ENCODE results near the gene PERM1.
A peak's percentile ranks its signal among the peaks of the same experiment; 100 is the strongest.

The PERM1 gene

GRCh38 chr1:1001057-1001783 lies 19.3 kb upstream of the PERM1 start:
- in situ Hi-C loops (cut with HindIII; ENCODE audit: low pct_ligation_motif_present, low sequenced_read_pairs), result no loop called here
- no peaks in the 10 kb centered on the region for H3K27me3 ChIP-seq (replicated peaks)

DNA sequence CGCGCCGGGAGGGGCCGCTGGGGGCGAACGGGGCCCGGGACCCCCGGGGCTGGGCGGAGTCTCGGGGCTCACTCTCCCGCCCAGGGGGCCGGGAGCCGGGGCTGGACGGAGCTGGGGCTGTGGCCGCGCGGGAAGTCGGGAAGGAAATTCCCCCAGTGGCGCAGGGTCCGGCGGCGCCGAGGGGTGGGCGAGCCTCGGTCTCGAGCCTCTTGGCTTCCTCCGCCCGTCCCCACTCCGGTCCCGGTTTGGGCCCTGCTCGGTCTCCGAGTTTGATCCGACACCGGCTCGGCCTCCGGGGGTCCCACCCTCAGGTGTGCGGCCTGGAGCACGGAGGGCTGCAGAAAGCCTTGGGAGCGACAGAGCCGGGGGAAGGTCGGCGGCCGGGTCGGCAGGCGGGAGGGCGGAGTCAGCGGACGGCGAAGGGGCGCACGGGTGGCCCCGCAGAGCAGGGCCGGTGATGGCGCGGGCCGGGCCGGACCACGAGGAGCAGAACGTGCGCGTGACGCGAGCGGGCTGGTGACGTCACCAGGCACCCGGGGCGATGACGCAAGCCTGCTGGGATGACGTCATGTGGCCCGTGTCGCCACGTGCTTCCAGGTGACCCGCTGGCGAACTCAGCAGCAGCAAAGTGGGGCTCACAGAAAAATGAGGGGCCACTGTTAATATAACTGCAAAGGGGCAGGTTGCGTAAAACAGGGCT lies 18.6 kb upstream of the PERM1 start:
- Histone ChIP-seq H3K27ac (peak overlapping the region; percentile 97), H3K36me3 (replicated peaks) (no peaks in the 10 kb centered on the region), H3K4me3 (ENCODE audit: low read depth, low read length) (peak overlapping the region; percentile 60), H3K27me3 (replicated peaks) (no peaks in the 10 kb centered on the region)
- in situ Hi-C loops (cut with HindIII; ENCODE audit: low pct_ligation_motif_present, low sequenced_read_pairs), result no loop called here
- TF ChIP-seq CTCF (IDR thresholded peaks at IDR 0.05; ENCODE audit: low read depth, low read length, missing control alignments), result no peak
- DNase-seq, result peak; percentile 82

More at GRCh38 chr1:1001057-1001783, 19.3 kb upstream of the PERM1 start:
- Histone ChIP-seq H3K27ac (peak overlapping the region; percentile 97), H3K36me3 (replicated peaks) (no peaks in the 10 kb centered on the region), H3K4me3 (ENCODE audit: low read depth, low read length) (peak overlapping the region; percentile 60)
- DNase-seq, result no peak
- TF ChIP-seq CTCF (IDR thresholded peaks at IDR 0.05; ENCODE audit: low read depth, low read length, missing control alignments), result no peak

DNA sequence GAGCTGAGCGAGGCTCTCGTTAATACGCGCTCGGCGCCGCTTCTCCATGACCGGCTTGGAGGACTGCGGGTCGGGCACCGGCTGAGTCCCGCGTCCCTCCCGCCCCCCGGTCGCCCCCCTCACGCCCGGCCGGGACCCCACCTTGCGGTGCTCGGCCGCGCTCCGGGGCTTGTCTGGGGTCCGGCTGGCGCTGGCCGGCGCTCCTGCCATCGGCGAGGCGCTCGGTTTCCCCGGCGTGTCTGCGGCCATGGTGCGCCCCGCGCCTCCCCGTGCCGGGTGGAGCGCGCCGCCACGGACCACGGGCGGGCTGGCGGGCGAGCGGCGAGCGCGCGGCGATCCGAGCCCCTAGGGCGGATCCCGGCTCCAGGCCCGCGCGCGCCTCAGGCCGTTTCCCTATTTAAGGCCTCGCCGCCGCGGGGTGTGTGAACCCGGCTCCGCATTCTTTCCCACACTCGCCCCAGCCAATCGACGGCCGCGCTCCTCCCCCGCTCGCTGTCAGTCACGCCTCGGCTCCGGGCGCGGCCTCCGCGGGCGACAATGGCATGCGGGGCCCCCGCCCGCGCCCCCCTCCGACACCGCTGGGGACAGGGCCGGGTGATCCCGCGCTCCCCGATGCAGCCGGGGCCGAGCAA lies 17.9 kb upstream of the PERM1 start, which contains the start of gene HES4:
HES4 (minus strand) TSS at position 373 of the 632 bp plus-strand sequence; CDS start at position 249, 124 bp downstream.
- Histone ChIP-seq H3K27me3 (replicated peaks) (no peaks in the 10 kb centered on the region), H3K36me3 (replicated peaks) (no peaks in the 10 kb centered on the region), H3K27ac (peak within 1 kb of the TSS; percentile 97), H3K4me3 (ENCODE audit: low read depth, low read length) (peak within 1 kb of the TSS; percentile 60)
- no peak for TF ChIP-seq CTCF (IDR thresholded peaks at IDR 0.05; ENCODE audit: low read depth, low read length, missing control alignments)
- in situ Hi-C loops (cut with HindIII; ENCODE audit: low pct_ligation_motif_present, low sequenced_read_pairs), result no loop called here
- DNase-seq, result peak; percentile 89

DNA sequence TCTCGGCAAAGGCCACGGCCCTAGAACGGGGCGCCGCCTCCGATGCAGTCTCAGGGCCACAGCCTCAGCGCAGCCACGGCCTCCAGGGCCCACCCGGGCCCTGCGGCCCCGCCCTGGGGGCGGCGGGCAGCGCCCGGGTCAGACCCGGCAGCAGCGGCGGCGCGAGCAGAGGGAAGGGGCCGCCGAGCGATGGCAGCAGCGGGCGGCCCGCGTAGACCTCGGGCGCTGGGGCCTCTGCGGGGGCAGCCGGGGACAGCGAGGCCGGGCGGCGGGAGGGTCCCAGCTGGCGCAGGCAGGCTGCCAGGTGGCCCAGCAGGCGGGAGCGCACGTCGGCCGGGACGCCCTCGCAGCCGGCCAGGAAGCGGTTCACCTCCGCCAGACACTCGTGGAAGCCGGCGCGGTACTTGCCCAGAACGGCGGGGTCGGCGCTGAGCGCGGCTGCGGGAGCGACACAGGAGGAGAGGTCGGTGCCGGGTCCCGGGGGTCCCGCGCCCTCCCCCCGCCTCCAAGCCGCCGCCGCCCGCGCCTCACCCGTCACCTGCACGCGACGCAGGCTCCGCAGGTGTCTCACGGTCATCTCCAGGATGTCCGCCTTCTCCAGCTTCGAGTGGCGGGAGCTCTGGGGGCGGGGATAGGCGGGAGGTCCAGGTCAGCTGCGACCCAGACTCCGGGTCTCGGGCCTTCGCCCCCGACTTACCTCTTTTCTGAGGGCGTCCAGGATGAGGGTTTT lies 17.3 kb upstream of the PERM1 start:
- in situ Hi-C loops (cut with HindIII; ENCODE audit: low pct_ligation_motif_present, low sequenced_read_pairs), result no loop called here
- H3K4me3 ChIP-seq (ENCODE audit: low read depth, low read length), result peak overlapping the region; percentile 57
- no peak for TF ChIP-seq CTCF (IDR thresholded peaks at IDR 0.05; ENCODE audit: low read depth, low read length, missing control alignments)
- H3K36me3 ChIP-seq (replicated peaks), result no peaks in the 10 kb centered on the region
- peak overlapping the region; percentile 97 for H3K27ac ChIP-seq
- no peaks in the 10 kb centered on the region for H3K27me3 ChIP-seq (replicated peaks)
- no peak for DNase-seq

DNA sequence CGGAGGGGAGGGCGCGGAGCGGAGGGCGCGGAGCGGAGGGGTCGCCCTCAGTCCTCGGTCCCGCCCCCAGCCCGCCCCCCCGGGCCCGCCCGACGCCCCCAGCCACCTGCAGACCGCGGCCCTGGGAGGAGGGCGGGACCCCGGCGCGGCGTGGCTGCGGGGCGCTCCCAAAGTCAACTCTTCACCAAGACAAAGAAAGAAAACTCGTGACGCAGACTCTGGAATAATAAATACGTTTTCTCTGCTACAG lies 16.8 kb upstream of the PERM1 start:
- H3K36me3 ChIP-seq (replicated peaks), result no peaks in the 10 kb centered on the region
- no peaks in the 10 kb centered on the region for H3K27me3 ChIP-seq (replicated peaks)
- peak overlapping the region; percentile 97 for H3K27ac ChIP-seq
- peak overlapping the region; percentile 57 for H3K4me3 ChIP-seq (ENCODE audit: low read depth, low read length)
- no peak for TF ChIP-seq CTCF (IDR thresholded peaks at IDR 0.05; ENCODE audit: low read depth, low read length, missing control alignments)
- in situ Hi-C loops (cut with HindIII; ENCODE audit: low pct_ligation_motif_present, low sequenced_read_pairs), result no loop called here
- no peak for DNase-seq
